Fibroblast of mammary gland (primary cell): ENCODE data around the gene PBLD.

ENCODE experiments used
- DNase-seq: peaks from one replicate; pipeline ENCODE4 v3.0.0-alpha.2; 2010; ENCODE audit warnings: low read depth
- H3K4me3 ChIP-seq: 2 replicates; pipeline ENCODE4 v1.5.1; 2011; ENCODE audit warnings: low read depth, mild to moderate bottlenecking, low read length, moderate library complexity; ENCODE audit not compliant: control insufficient read depth
- CTCF ChIP-seq: conservative IDR thresholded peaks from 2 replicates; pipeline ENCODE4 v1.5.1; 2011; ENCODE audit warnings: low read depth, low read length, inconsistent platforms; ENCODE audit not compliant: control insufficient read depth, insufficient read depth

Gene PBLD

DNA sequence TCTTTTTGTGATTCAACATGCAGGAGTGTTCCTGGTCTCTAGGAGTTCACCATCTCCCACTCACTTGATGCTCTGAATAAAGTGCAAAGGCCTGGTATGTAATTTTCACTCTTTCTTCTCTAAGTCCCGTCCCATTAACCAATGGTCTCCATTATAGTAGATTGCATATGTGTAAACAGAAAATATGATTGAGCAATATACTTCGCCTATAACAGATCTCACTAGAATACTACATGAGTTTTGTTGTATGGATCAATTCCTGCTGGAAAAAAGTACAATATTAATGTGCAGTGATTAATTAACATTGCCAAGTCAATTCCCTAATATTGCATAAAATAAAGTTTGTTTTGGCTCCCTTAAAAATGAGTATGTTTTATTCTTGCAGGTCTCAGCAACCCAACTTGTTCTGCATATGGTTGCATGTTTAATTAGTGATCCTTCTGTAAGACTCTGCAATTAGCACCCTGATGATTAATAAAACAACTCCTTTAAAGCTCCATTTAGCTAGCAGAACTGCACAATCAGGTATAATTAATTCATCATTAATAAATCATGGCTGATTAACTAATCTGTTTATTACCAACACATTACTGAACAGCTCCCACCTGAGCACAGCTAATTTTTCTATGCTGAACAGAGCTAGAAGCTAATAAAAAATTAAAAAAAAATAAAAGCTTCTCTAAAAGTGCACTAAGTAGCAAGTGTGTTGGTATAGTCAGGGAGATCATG, 63.0 kb downstream of the PBLD start:
- H3K4me3 ChIP-seq, result no peak overlapping the region
- no peak for DNase-seq
- no peak for TF ChIP-seq CTCF

DNA sequence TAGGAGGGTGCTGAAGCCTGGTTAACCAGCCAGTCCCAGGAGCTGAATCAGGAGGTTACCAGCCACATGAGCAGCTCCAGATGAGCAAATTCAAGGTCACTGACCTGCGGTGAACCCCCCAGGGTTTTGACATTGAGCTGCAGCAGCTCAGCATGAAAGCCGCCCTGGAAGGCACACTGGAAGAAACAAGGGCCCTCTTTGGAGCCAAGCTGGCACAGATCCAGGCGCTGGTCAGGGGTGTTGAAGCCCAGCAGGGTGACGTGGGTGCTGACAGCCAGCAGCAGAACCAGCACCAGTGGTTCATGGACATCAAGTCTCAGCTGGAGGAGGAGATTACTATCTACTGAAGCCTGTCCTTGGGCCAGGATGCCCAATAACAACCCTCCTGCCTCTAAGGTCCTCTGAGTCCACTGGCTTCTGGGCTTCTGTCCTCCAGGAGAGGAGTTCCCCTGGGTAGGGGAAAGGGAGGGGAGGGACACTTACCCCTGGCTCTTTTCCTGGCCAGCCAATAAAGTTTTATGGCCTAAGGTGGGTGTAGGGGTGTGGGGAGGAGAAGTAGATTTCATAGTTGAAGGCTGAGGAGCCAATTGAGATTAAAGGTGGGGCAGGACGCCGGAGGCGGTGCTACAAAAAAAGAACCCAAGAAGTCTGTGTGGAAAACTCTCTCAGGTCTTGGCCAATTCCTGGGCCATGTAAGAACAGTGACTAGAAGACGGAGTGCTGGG, 71.4 kb downstream of the PBLD start:
- no peak for TF ChIP-seq CTCF
- no peak overlapping the region for H3K4me3 ChIP-seq
- no peak for DNase-seq

GRCh38 chr10:68253346-68253745, 79.4 kb downstream of the PBLD start:
- no peak overlapping the region for H3K4me3 ChIP-seq
- no peak for TF ChIP-seq CTCF
- no peak for DNase-seq

DNA sequence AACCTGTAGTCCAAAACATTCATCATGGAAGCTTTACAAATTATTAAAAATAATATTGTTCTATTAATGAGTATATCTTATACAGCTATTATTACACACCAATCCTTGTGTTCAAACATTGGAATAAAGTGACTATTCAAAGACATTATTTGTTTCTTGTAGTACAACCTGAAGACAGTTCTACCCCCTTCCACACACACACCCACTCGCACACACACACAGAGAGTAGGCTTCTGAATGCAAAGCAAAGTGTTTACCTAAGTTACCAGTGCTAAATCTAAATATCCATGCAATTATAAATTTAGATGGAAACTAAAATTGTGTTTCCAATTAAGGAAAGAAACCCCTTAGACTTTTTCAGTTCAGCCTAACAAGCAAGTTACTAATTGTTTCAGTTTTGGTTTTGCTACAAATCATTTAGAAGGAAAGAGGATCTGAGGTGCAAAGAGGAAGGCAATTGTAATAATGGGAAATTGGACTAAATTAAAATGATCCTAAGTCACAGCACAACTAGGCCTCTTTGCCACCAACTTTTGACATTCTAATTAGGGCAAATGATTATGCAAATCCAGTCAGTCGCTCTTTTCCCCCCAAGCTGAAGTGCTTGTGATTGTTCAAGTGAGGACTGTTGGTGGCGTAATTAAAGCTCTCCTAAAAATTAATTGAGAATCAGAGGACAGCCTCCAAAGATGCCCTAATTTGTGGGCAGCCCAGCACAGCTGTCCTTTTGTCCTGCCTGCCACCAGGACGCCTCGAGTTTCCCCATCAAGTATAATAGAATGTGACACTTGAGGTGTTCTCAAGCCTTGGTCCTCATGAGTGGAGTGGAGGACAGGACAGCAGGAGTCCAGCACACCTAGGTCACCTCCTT, 80.9 kb downstream of the PBLD start:
- DNase-seq, result no peak

DNA sequence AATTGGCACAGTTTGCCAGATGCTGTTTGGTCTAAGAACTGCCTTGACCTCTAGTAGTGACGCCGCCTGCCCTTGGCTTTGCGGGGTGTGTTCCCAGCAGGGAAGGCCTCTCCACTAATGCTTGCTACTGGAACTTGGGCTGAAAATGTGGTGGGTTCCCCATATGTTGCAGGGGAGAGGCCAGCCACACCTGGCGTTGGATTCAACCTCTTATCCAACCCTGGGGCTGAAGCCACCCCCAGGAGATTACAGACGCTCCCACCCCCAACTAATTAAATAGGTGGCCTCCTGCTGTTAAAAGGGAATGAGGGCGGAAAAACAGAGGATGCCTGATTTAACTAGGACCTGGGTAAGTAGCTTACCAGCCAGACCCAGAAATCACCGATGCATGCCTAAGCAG, 81.6 kb downstream of the PBLD start:
- H3K4me3 ChIP-seq, result no peak overlapping the region
- DNase-seq, result no peak
- no peak for TF ChIP-seq CTCF

More for the DNA sequence above, 80.9 kb downstream of the PBLD start:
- TF ChIP-seq CTCF, result no peak
- H3K4me3 ChIP-seq, result no peak overlapping the region

DNA sequence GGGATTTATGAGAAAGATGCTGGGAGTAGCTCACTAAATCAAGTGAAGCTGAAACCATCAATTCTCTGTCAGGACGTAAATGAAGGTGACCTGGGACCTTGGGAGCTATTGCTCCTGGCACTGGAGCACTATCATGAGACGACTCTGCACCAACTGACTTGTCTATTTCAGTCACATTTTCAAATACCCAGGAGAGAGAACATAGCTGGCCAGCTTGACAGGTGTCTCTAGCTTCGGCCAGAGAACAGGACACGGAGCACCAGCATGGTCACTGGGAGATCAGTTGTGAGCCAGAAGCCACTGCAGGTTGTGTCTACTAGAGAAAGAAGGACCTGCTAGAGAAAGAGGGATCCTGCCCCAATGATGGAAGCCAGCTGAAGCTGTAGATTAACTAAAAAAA, 83.4 kb downstream of the PBLD start:
- no peak for TF ChIP-seq CTCF
- DNase-seq, result no peak
- H3K4me3 ChIP-seq, result no peak overlapping the region
